NCI-H2081 (cell line): ENCODE results near the gene PLPP3.
A peak's percentile ranks its signal among the peaks of the same experiment; 100 is the strongest.

Source experiments
- DNase-seq, 2 experiments: peaks; one replicate each; lab custom pipeline; 2025; lab: John Stamatoyannopoulos, UW

Gene PLPP3

GRCh38 chr1:56462209-56462608 lies 117.2 kb downstream of the PLPP3 start:
- DNase-seq, result no peak

- peak in 1 of 2 experiments; percentile 6 for DNase-seq
Observed at GRCh38 chr1:56461158-56462127, 117.9 kb downstream of the PLPP3 start.

- DNase-seq, result no peak
Observed at GRCh38 chr1:56459260-56459659, 120.1 kb downstream of the PLPP3 start.

GRCh38 chr1:56457756-56458375 lies 121.5 kb downstream of the PLPP3 start:
- no peak for DNase-seq

GRCh38 chr1:56456435-56457101 lies 122.8 kb downstream of the PLPP3 start:
- DNase-seq, result no peak

- no peak for DNase-seq
Observed at GRCh38 chr1:56453417-56454078, 125.8 kb downstream of the PLPP3 start.

- no peak for DNase-seq
Observed at GRCh38 chr1:56453016-56453415, 126.3 kb downstream of the PLPP3 start.

GRCh38 chr1:56452027-56453011 lies 127.0 kb downstream of the PLPP3 start:
- no peak for DNase-seq

- DNase-seq, result no peak
Observed at GRCh38 chr1:56451491-56451890, 127.9 kb downstream of the PLPP3 start.

- DNase-seq, result no peak
Observed at GRCh38 chr1:56450004-56450666, 129.2 kb downstream of the PLPP3 start.

- DNase-seq, result no peak
Observed at GRCh38 chr1:56448529-56449300, 130.6 kb downstream of the PLPP3 start.

- no peak for DNase-seq
Observed at GRCh38 chr1:56447823-56448222, 131.5 kb downstream of the PLPP3 start.

- DNase-seq, result no peak
Observed at GRCh38 chr1:56446531-56447098, 132.7 kb downstream of the PLPP3 start.

GRCh38 chr1:56444960-56445646 lies 134.3 kb downstream of the PLPP3 start:
- DNase-seq, result no peak
